DOHH2 (cell line): ENCODE results near the gene MAP7D3.

Experiments used
- H3F3A ChIP-seq: fragments of 200-600 bp; sonication (generic), shearing (Covaris generic); 2 replicates; pipeline ENCODE4 v1.6.0; 2016; ENCODE audit warnings: antibody characterized with exemption, mild to moderate bottlenecking; ENCODE audit not compliant: control insufficient read depth, insufficient read depth
- H3K27ac ChIP-seq: fragments of 200-600 bp; sonication (generic); 2 replicates; pipeline ENCODE4 v1.5.1; 2014; ENCODE audit warnings: low read depth, mild to moderate bottlenecking, low read length, moderate library complexity
- H3K27me3 ChIP-seq: fragments of 200-600 bp; sonication (generic); 2 replicates; pipeline ENCODE4 v1.6.1; 2014; ENCODE audit warnings: mild to moderate bottlenecking, low read length, mixed read lengths; ENCODE audit not compliant: control insufficient read depth
- H3K36me3 ChIP-seq: fragments of 200-600 bp; sonication (generic); 2 replicates; pipeline ENCODE4 v1.6.1; 2014; ENCODE audit warnings: mild to moderate bottlenecking, low read length, moderate library complexity, mixed read lengths; ENCODE audit not compliant: control insufficient read depth
- H3K4me1 ChIP-seq: fragments of 200-600 bp; sonication (generic); 2 replicates; pipeline ENCODE4 v1.6.1; 2014; ENCODE audit warnings: mild to moderate bottlenecking, low read length, mixed read lengths; ENCODE audit not compliant: control insufficient read depth
- H3K4me2 ChIP-seq: fragments of 200-600 bp; sonication (generic); 2 replicates; pipeline ENCODE4 v1.6.0; 2014; ENCODE audit warnings: mild to moderate bottlenecking, low read length, moderate library complexity
- H3K4me3 ChIP-seq: fragments of 200-600 bp; sonication (generic); 2 replicates; pipeline ENCODE4 v1.5.1; 2014; ENCODE audit warnings: mild to moderate bottlenecking, low read length, mixed read lengths
- H3K79me2 ChIP-seq: fragments of 200-600 bp; sonication (generic); 2 replicates; pipeline ENCODE4 v1.6.1; 2014; ENCODE audit warnings: mild to moderate bottlenecking, low read length, mixed read lengths; ENCODE audit not compliant: control insufficient read depth
- H3K9me2 ChIP-seq: fragments of 200-600 bp; sonication (generic); replicated peaks from 2 replicates; pipeline ENCODE4 v1.6.1; 2014; ENCODE audit warnings: mild to moderate bottlenecking, low read length, mixed read lengths; ENCODE audit not compliant: control insufficient read depth
- H3K9me3 ChIP-seq: fragments of 200-600 bp; sonication (generic); 2 replicates; pipeline ENCODE4 v1.6.1; 2014; ENCODE audit warnings: antibody characterized with exemption, low read length, mixed read lengths; ENCODE audit not compliant: control insufficient read depth, insufficient read depth
- H4K20me1 ChIP-seq: fragments of 200-600 bp; sonication (generic); 2 replicates; pipeline ENCODE4 v1.6.0; 2014; ENCODE audit warnings: low read depth, mild to moderate bottlenecking, antibody characterized with exemption, low read length, moderate library complexity; ENCODE audit not compliant: control insufficient read depth, insufficient read depth
- CTCF ChIP-seq: fragments of 200-600 bp; sonication (generic); IDR thresholded peaks from one replicate; pipeline ENCODE4 v1.5.1; 2014; ENCODE audit warnings: antibody characterized with exemption, mild to moderate bottlenecking, low read depth, low read length; ENCODE audit not compliant: poor library complexity, severe bottlenecking
- EZH2phosphoT487 ChIP-seq: fragments of 200-600 bp; sonication (generic); IDR thresholded peaks from 2 replicates; pipeline ENCODE4 v1.6.1; 2017; ENCODE audit warnings: borderline replicate concordance, mild to moderate bottlenecking, antibody characterized with exemption, low read length, moderate library complexity, mixed read lengths

MAP7D3 gene

GRCh38 chrX:136165406-136165805 lies 85.8 kb downstream of the MAP7D3 start:
- no peak for TF ChIP-seq EZH2phosphoT487
- no peak for TF ChIP-seq CTCF
- H3K27me3 ChIP-seq, result no peaks in the 10 kb centered on the region
- no peaks in the 10 kb centered on the region for H3K4me1 ChIP-seq
- H3K9me2 ChIP-seq, result no peaks in the 10 kb centered on the region
- H4K20me1 ChIP-seq, result no peaks in the 10 kb centered on the region
- H3K9me3 ChIP-seq, result no peaks in the 10 kb centered on the region
- no peak overlapping the region for H3K27ac ChIP-seq
- H3K36me3 ChIP-seq, result no peaks in the 10 kb centered on the region
- H3K79me2 ChIP-seq, result no peaks in the 10 kb centered on the region
- H3K4me2 ChIP-seq, result no peak overlapping the region
- no peak overlapping the region for H3K4me3 ChIP-seq
- H3F3A ChIP-seq, result no peaks in the 10 kb centered on the region

- no peaks in the 10 kb centered on the region for H3K27me3 ChIP-seq
- H4K20me1 ChIP-seq, result no peaks in the 10 kb centered on the region
- no peaks in the 10 kb centered on the region for H3K79me2 ChIP-seq
- no peaks in the 10 kb centered on the region for H3K4me1 ChIP-seq
- H3K27ac ChIP-seq, result no peak overlapping the region
- TF ChIP-seq EZH2phosphoT487, result no peak
- no peak for TF ChIP-seq CTCF
- no peak overlapping the region for H3K4me2 ChIP-seq
- H3K9me3 ChIP-seq, result no peaks in the 10 kb centered on the region
- H3K4me3 ChIP-seq, result no peak overlapping the region
- no peaks in the 10 kb centered on the region for H3F3A ChIP-seq
- no peaks in the 10 kb centered on the region for H3K36me3 ChIP-seq
- no peaks in the 10 kb centered on the region for H3K9me2 ChIP-seq
Observed at GRCh38 chrX:136163689-136164088, 87.5 kb downstream of the MAP7D3 start.
